ENCODE results near the gene ABCC3. TPM values are rescaled to one million over a fixed set of nuclear protein-coding genes. Genes with fewer than 3 reads are reported as not detected.

The ABCC3 gene
- total RNA-seq, 4 donors from 2014 or later, result 190 to 683 (median 305) TPM

DNA sequence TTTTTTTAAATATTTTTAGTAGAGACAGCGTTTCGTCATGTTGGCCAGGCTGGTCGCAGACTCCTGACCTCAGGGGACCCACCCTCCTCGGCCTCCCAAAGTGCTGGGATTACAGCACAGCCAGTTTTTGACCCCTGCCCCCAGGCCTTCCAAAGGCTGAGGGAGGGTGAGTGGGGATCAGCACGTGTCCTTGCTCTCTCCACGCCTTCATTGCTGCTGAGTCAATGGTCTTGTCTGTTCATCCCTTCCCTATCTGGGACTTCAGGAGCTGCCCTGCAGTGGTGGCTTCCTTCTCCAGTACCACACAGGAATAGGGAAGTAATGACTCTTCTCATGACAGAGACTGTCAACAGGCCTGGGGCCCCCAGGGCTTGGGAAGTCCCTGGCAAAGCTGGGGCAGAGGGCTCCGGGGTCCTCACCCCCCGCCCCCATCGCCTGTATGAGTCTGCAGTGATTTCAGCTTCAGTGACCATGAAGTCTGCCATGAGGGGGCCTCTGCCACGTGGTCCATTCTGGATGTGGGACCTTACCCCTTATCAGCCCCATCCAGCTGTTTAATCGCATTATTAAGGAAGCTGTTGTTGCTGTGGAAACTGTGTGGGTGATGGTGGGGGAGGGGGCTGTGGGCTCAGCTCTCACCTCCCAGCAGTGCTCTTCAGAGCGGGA lies 6.1 kb downstream of the ABCC3 start:
- peak in 2 of 3 donors; percentile 61 to 74 for DNase-seq
- peak overlapping the region in 3 of 4 donors; percentile 22 to 85 (median 67) for H3K27ac ChIP-seq

GRCh38 chr17:50641357-50641756 lies 6.7 kb downstream of the ABCC3 start:
- H3K9me3 ChIP-seq, result no peaks in the 10 kb centered on the region
- peaks cover 0 to 65% (median 5%) of the 10 kb centered on the region in 4 donors for H3K4me1 ChIP-seq
- TF ChIP-seq POLR2A (IDR thresholded peaks at IDR 0.05), result no peak
- TF ChIP-seq, protein P1, sequence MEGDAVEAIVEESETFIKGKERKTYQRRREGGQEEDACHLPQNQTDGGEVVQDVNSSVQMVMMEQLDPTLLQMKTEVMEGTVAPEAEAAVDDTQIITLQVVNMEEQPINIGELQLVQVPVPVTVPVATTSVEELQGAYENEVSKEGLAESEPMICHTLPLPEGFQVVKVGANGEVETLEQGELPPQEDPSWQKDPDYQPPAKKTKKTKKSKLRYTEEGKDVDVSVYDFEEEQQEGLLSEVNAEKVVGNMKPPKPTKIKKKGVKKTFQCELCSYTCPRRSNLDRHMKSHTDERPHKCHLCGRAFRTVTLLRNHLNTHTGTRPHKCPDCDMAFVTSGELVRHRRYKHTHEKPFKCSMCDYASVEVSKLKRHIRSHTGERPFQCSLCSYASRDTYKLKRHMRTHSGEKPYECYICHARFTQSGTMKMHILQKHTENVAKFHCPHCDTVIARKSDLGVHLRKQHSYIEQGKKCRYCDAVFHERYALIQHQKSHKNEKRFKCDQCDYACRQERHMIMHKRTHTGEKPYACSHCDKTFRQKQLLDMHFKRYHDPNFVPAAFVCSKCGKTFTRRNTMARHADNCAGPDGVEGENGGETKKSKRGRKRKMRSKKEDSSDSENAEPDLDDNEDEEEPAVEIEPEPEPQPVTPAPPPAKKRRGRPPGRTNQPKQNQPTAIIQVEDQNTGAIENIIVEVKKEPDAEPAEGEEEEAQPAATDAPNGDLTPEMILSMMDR (IDR thresholded peaks at IDR 0.05), result no peak

More for the DNA sequence above, 6.1 kb downstream of the ABCC3 start:
- no peaks in the 10 kb centered on the region for H3K9me3 ChIP-seq
- H3K27me3 ChIP-seq, result no peaks in the 10 kb centered on the region
- no peaks in the 10 kb centered on the region for H3K36me3 ChIP-seq
- no peak overlapping the region for H3K4me3 ChIP-seq
- peaks cover 0 to 65% (median 5%) of the 10 kb centered on the region in 4 donors for H3K4me1 ChIP-seq
- TF ChIP-seq, protein P1 (IDR thresholded peaks at IDR 0.05), result no peak
- TF ChIP-seq POLR2A (IDR thresholded peaks at IDR 0.05), result no peak

DNA sequence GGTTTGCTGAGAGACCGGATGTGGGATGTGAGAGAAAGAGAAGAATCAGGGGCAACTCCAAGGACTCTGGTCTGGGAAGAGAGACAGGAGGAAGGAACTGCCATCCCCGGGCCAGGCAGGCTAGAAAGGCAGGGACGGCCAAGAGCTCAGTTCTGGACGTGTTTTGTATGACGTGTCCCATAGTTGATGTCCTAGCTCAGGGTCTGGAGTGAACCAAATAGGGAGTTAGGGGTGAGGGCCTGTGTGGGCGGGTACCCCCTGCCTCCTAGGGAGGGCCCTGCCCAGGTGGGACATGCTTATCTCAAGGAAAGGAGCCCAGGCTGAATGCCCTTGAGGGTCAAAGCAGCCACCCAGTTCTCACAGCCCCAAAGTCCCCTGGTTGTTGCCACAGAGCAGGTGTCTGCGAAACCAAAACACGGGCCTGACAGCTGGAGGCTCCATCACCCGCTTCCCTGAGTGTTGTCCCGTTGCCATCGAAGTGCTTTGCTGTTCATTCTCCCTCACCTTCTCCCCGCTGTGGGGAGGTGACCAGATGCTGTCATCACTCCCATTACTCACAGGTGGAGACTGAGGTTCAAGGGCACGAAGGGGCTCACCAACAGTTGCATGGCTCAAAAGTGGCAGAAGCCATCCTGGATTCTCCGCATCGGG lies 7.5 kb downstream of the ABCC3 start:
- TF ChIP-seq POLR2A (IDR thresholded peaks at IDR 0.05), result no peak
- TF ChIP-seq, protein P1 (IDR thresholded peaks at IDR 0.05), result no peak
- Histone ChIP-seq H3K4me3 (no peak overlapping the region), H3K27me3 (no peaks in the 10 kb centered on the region), H3K36me3 (no peaks in the 10 kb centered on the region), H3K9me3 (no peaks in the 10 kb centered on the region), H3K27ac (peak overlapping the region in 1 of 4 donors; percentile 30), H3K4me1 (peaks cover 0 to 58% (median 5%) of the 10 kb centered on the region in 4 donors)
- DNase-seq, result peak in 1 of 3 donors; percentile 27

More at GRCh38 chr17:50641357-50641756, 6.7 kb downstream of the ABCC3 start:
- Histone ChIP-seq H3K27ac (peak overlapping the region in 3 of 4 donors; percentile 22 to 85 (median 67)), H3K4me3 (no peak overlapping the region), H3K27me3 (no peaks in the 10 kb centered on the region), H3K36me3 (no peaks in the 10 kb centered on the region)
- DNase-seq, result no peak

GRCh38 chr17:50642722-50643656 lies 8.3 kb downstream of the ABCC3 start:
- H3K27ac ChIP-seq, result peak overlapping the region in 1 of 4 donors; percentile 30
- H3K4me1 ChIP-seq, result peaks cover 0 to 50% (median 5%) of the 10 kb centered on the region in 4 donors
- H3K9me3 ChIP-seq, result no peaks in the 10 kb centered on the region
- no peaks in the 10 kb centered on the region for H3K36me3 ChIP-seq
- H3K4me3 ChIP-seq, result no peak overlapping the region
- no peaks in the 10 kb centered on the region for H3K27me3 ChIP-seq
- peak in 1 of 3 donors; percentile 48 for DNase-seq
- TF ChIP-seq, protein P1 (IDR thresholded peaks at IDR 0.05), result no peak
- TF ChIP-seq POLR2A (IDR thresholded peaks at IDR 0.05), result no peak

All from Peyer's patch (tissue), 4 donors.